HG02840 (cell line): ENCODE results near the gene FOXD1.
"Not testable (repeated sequence)": the region's sequence is repeated elsewhere in the genome, so short reads cannot be mapped to it uniquely, and the experiment has no call there.

Experiments
- ATAC-seq: cut with Tn5 transposase; IDR thresholded peaks from one replicate; pipeline ENCODE4 v1.9.1; 2021; ENCODE audit warnings: mild to moderate bottlenecking, moderate library complexity, moderate number of reproducible peaks; ENCODE audit not compliant: unreplicated experiment, low FRiP score

The FOXD1 gene

GRCh38 chr5:73464016-73464745 is 15.6 kb upstream of the FOXD1 start:
- no peak for ATAC-seq

DNA sequence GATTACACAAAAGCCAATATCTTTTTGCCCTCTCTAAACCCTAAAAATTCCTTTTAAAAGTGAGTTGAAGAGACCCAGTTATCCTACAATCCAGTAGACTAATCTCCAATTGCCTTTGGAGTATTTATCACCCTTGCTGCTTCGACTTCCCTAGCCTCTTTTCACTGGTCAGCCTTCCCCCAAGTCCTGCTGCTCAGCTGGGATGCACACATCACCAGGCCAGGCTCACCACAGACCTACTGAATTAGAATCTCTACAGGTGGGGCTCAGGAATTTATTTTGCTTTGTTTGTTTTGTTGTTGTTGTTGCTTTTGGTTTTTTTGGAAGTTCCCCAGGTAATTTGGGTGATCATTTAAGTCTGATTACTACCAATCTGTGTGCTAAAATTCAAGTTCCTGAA is 11.6 kb upstream of the FOXD1 start:
- no peak for ATAC-seq

DNA sequence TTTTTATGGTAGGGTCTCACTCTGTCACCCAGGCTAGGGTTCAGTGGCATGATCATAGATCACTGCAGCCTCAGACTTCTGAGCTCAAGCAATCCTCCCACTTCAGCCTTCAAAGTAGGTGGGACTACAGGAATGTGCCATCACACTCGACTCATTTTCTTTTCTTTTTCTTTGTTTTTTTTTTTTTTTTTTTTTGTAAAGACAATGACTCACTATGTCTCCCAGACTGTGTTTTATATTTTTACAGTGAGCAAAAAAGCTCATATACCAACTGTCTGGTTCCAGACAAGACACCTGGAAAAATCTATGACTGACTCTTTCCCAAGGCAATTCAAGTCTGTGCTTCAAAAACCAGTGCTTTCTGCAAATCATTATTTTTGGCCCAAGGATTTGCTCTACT is 10.8 kb upstream of the FOXD1 start:
- no peak for ATAC-seq

DNA sequence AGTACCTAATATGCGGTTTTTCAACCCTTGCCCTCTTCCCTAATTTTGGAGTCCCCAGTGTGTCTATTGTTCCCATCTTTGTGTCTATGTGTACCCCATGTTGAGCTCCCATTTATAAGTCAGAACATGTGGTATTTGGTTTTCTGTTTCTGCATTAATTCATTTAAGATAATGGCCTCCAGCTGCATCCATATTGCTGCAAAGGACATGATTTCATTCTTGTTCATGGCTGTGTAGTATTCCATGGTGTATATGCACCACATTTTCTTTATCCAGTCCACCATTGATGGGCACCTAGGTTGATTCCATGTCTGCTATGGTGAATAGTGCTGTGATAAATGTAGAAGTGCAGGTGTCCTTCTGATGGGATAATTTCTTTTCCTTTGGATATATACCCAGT is 7.9 kb upstream of the FOXD1 start:
- ATAC-seq: not testable (repeated sequence)

GRCh38 chr5:73454379-73455036 is 5.9 kb upstream of the FOXD1 start:
- no peak for ATAC-seq

DNA sequence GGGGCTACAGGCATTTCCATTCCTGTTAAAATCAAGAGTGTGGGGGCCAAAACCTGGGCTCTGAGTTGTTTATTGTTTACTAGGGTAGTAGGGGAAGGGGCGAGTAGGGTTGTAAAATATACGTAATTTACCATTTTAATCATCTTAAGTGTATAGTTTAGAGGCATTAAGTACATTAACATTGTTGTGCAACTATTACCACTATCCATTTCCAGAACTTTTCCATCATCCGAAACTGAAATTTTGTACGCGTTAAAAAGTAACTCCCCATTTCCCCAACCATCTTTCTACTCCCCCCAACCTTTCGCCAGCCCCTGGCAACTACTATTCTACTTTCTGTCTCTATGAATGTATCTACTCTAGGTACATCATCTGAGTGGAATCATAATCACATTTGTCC is 3.6 kb upstream of the FOXD1 start:
- ATAC-seq: no peak

DNA sequence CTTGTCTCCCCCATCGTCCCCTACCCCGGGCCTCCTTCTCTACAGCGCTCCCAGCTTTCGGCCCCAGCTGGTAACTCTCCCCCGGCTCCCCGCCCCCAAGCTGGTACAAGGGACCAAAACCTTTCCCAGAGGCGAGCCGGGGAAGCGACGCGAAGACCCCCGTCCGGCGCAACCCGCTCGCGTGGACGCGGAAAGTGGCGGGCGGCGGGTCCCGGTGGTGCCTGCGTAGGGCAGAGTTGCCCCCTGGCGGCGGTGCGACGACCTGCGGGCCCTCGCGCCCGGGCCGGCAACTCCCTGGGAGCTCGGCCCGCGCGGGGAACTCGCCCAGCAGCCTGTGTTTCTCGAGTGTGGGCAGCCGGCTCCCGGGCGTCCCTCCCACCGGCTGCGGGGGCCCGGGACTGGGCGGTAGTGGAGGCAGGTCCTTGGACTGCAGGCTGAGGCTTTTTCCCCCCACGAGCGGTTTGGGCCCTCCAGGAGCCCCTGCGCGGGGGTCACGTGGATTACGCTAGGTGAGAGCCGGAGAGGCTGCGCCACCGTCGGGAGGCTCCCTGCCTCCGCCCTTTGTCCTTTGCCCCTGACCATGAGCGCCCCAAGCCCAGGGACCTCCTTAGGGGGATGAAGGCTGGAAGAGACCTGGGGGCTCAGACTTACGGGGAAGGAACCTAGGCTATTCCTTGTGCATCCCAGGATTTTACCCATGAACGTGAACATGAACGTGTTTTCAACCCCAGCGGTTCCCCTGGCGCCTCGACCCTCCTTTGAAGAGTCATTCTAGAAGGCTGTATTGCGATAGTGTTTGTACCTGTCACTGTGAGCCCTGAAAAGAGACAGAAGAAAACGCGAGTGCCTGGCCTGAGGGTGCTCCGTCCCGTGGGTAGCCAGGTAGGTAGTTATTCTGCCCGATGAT is 2.9 kb upstream of the FOXD1 start:
- ATAC-seq: no peak

GRCh38 chr5:73450672-73451223 is 2.2 kb upstream of the FOXD1 start:
- ATAC-seq: no peak

DNA sequence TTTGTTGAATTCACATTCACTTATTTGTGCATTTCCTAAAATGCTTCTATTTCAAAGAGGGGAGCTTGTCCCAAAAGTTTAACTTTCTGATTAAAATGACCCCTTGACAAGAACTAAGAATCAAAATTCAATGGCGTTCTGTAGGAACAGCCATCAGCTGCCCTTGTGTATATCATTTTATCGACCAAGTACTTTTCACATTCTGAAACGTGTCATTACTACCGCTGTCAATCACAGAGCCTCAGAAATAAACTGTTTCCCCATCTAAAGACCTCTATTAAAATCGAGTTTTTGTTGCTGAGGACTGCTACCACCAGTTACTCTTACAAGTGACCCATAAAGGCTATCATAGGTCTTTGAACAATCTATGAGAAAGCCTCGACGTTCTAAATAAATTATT is 1.6 kb upstream of the FOXD1 start:
- no peak for ATAC-seq

DNA sequence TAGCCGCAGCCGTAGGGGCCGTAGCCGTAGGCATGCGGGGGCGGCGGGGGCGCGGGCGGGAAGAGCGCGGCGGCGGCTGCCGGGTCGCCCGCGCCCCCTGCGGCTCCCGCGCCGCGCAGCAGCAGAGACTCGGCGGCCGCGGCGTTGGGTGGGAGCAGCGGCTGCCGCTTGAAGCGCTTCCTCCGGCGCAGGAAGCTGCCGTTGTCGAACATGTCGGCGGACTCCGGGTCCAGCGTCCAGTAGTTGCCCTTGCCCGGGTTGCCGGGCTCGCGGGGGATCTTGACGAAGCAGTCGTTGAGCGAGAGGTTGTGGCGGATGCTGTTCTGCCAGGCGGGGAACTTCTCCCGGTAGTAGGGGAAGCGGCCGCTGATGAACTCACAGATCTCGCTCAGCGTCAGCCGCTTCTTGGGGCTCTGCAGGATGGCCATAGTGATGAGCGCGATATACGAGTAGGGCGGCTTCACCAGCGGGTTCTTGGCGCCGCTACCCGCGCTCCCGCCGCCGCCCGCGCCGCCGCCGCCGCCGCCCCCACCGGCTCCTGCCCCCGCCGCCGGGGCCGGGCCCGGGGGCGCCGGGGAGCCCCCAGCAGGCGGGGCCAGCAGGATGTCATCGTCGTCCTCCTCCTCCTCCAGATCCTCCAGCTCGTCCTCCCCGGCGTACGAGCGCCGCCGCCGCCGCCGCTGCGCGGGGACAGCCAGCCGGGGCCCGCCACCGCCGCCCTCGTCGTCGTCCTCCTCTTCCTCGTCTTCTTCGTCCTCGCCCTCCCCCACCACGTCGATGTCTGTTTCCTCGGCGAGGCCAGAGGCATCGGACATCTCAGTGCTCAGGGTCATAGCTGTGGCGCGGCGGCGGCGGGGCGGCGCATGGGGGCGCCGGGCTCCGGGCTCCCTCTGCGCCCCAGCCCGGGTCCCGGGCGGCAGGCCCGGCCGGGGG is 781 bp downstream of the FOXD1 start:
- no peak for ATAC-seq

DNA sequence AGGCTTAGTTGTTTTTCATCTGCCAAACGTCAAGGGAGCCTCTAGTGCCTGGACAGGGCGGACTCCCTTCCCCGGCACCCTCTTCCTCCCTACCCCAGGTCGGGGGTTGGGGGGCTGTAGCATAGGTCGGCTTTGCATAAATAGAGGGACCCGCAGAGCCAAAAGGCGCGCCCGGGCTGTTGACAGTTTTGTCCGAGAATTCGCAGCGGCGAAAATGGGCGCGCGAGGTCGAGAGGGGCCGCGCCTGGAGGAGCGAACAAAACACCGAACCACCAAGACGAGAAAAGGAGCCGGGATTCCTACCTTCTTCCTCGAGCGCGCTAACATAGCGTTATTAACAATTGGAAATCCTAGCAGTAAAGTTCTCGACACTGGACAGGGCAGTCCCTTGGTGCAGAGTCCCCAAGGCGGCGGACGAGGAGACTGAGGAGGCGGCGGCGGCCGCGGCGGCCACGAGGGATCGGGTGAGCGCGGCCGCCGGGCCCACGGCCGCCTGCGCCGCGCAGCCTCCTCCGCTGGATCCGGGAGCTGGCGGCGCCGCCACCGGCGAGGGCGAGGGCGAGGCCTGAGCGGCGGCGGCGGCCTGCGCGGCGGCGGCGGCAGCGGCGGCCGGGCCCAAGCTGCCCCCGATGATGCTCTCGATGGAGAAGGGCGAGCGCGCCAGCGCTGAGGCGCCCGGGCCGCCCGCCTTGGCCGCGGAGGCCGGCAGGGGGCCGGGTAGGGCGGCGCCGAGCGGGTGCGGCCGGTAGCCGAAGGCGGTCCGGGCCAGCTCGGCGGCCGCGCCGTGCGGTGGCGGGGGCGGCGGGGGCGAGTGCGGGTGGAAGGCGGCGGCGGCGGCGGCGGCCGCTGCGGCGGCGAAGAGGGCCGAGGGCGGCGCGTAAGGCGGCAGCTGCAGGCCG is 1.7 kb downstream of the FOXD1 start:
- no peak for ATAC-seq

GRCh38 chr5:73445665-73446630 is 2.6 kb downstream of the FOXD1 start:
- ATAC-seq: no peak

GRCh38 chr5:73444499-73445438 is 3.8 kb downstream of the FOXD1 start:
- no peak for ATAC-seq

GRCh38 chr5:73443829-73444498 is 4.6 kb downstream of the FOXD1 start:
- no peak for ATAC-seq

GRCh38 chr5:73442996-73443627 is 5.5 kb downstream of the FOXD1 start:
- no peak for ATAC-seq
